UCSD-AML1 (cell line): Measurements from ENCODE around the gene SLC25A26.
"Not testable (repeated sequence)": the region's sequence is repeated elsewhere in the genome, so short reads cannot be mapped to it uniquely, and the experiment has no call there.

Experiments
- DNase-seq: peaks from one replicate; lab custom pipeline; 2025; ENCODE audit not compliant: unreplicated experiment; lab: John Stamatoyannopoulos, UW

SLC25A26 gene

DNA sequence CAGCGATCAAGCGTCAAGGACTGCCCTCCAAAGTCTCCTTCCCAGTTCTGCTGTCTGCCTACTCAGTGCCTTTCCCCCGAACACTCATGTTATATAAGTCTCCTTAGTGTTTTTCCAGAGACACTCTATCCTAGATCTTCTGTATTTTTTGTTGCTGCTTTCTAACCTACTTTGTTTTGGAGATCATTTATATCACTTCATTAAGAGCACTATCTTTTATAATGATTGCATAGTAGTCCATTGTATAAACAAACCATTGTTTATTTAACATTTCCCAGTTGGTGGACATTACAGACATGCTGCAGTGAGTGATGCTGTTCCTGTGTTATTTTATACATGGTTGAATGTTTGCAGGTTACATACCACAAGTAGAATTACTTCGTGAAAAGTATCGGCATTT lies 47.1 kb downstream of the SLC25A26 start:
- DNase-seq, result no peak

DNA sequence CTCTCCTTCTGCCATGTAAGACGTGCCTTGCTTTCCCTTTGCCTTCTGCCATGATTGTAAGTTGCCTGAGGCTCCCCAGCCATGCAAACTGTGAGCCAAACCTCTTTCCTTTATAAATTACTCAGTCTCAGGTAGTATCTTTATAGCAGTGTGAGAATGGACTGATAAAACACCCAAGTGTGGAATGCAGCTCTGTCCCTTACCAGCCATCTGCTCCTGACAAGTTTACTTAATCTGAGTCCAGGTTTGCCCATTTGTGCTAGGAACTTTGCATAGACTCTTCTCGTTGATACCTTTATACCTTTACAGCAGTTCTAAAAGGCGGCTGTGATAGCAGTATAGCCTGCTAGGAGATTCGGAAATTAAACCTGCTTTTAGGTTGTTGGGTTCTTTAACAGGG lies 48.1 kb downstream of the SLC25A26 start:
- no peak for DNase-seq

DNA sequence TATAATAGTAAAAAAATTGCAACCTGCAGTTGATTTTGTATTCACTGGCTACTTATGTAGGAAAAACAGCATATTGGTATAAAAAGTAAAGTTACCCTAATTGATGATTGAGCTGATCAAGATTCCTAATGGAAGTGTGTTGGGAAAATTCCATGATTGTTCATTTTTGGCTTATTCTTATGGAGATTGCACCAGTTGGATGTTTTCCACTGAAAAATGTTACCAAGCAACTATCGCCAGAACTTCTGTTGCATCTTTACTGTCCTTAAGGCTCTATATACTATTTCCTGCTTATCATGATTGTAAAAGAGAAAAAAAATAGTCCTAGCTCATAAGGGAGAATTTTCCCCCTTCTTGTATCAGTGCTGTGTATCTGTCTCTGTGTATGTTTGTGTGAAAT lies 48.6 kb downstream of the SLC25A26 start:
- DNase-seq, result no peak

DNA sequence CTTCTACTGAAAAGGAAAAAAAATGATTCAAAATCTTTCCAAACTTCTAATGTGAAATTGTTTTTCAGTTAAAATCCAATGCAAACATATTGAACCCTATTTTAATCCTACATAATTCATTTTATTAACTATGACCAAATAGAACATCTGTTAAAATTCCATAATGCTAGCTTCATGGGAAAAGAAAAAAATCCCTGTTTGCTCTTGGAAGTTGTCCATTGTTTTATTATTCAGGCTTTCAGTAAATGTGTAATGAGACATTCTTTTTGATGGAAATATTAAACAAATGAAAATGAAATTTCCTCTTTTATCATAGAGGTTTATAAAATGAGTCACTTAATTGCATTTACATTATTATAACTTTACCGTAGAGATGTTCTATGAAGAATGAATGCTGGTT lies 49.5 kb downstream of the SLC25A26 start:
- no peak for DNase-seq

DNA sequence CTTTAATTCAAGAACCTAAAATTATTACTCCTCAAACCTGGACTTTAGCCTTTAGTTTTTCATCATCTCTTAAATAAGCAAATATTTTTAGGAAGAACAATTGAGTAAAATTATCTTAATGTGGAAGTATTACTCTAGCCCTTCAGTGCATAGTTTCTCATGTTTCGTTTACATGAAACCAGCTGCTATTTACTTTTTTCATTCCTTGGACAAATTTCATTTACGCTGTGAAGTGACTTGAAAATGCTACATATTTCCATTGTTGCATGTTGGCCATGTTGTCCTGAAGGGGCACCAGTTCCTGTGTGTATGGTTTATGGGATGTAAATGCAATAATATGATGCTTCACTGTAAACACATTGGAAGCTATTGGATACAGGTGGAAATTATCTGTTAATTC lies 49.9 kb downstream of the SLC25A26 start:
- DNase-seq, result no peak

DNA sequence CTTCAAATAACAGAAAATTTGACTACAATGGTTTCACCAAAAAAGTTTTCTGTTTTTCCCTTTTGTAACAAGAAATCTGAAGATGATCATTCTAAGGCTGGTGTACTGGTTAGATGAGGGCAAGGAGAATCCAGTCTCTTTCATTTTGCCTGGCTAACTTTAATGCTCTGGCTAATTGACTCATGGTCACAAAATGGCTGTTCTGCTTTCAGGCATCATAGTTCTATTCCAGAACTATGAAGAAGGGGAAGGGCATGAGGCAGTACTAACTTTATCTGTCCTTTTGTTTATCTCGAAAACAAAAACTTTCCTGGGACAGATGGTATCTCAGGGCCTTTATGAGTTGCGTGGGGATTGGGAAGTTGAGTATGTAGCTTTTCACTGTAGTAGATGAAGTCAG lies 50.4 kb downstream of the SLC25A26 start:
- no peak for DNase-seq

DNA sequence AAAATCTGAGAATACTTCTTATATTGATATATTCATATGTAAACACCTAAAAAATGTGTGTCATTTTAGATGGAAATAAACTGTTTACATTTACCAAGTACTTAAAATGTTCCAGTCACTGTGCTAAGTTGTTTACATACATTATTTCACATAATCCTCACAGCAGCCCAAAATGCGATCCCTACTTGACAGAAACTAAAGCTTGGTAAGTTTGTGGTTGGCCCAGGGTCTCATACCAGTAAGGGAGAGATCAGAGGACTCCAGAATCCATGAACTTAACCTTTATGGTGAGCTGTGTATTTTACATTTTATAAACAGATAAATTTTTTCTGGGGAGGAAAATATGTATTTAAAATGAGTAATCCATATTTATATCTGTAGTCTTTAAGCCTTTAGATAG lies 51.2 kb downstream of the SLC25A26 start:
- no peak for DNase-seq

DNA sequence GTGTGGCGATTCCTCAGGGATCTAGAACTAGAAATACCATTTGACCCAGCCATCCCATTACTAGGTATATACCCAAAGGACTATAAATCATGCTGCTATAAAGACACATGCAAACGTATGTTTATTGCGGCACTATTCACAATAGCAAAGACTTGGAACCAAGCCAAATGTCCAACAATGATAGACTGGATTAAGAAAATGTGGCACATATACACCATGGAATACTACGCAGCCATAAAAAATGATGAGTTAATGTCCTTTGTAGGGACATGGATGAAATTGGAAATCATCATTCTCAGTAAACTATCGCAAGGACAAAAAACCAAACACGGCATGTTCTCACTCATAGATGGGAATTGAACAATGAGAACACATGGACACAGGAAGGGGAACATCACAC lies 54.0 kb downstream of the SLC25A26 start:
- not testable (repeated sequence) for DNase-seq

DNA sequence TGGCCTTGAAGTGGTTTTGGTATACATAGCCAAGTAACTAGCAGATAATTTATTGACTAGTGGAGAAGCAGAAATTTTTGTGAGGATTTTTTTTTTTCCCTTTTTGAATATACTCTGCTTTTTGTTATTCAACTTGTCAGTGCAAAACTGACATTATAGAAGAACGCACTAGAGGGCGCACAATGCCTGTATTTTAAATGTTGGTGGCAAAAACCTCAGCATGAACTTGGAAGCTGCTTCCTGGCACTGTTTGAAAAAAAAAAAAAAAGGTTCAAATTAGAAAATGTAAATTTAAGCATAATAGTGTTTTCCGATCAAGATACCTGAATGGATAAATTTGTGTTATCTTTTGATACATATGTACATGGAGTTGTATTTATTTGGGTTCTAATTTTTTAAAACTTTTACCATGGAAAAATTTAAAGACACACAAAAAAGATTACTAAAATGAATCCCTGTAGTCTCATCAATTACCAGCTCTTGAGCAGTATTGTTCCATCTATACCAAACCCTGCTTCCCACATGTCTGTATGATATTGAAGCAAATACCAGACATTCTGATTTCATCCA lies 56.0 kb downstream of the SLC25A26 start:
- no peak for DNase-seq

DNA sequence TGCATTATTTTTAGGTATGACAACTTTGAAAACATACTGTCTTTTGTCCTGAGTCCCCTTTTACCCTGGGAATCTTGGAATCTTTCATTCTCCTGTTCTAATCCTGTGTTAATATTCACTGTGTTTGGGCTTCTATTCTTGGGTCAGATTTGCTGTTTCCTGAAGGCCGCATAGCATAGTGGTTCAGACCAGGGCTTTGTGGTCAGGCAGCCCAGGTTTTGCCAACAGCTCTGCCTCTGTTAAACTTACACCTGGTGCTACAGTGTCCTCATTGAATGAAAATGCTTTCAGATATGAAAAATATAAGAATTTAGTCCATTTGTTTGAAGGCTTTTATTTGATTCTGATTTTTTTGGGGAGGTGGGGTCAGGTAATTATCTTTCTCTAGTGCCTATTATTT lies 58.4 kb downstream of the SLC25A26 start:
- DNase-seq, result no peak

DNA sequence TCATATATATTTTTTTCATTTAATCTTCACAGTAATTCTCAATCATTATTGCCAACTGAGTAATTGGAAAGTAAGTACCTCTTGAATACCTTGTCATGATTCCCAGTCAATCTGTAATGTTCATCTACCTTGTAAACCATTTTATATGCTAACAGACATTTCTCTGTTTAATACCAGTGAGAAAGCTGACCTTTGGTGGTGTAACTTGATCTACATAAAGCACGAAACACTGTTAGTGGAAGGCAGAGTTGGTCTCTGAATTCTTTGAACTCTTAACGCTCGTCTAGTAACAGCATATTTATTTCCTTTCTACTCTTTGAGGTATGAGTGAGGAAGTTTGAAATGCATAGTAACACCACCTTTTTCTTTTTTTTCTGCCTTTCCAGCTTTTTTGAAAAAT lies 59.5 kb downstream of the SLC25A26 start:
- DNase-seq, result no peak

DNA sequence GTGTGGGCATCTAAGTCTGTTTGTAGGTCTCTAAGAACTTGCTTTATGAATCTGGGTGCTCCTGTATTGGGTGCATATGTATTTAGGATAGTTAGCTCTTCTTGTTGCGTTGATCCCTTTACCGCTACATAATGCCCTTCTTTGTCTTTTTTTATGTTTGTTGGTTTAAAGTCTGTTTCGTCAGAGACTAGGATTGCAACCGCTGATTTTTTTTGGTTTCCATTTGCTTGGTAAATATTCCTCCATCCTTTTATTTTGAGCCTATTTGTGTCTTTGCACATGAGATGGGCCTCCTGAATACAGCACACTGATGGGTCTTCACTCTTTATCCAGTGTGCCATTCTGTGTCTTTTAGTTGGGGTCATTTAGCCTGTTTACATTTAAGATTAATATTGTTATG lies 71.1 kb downstream of the SLC25A26 start:
- DNase-seq, result not testable (repeated sequence)

DNA sequence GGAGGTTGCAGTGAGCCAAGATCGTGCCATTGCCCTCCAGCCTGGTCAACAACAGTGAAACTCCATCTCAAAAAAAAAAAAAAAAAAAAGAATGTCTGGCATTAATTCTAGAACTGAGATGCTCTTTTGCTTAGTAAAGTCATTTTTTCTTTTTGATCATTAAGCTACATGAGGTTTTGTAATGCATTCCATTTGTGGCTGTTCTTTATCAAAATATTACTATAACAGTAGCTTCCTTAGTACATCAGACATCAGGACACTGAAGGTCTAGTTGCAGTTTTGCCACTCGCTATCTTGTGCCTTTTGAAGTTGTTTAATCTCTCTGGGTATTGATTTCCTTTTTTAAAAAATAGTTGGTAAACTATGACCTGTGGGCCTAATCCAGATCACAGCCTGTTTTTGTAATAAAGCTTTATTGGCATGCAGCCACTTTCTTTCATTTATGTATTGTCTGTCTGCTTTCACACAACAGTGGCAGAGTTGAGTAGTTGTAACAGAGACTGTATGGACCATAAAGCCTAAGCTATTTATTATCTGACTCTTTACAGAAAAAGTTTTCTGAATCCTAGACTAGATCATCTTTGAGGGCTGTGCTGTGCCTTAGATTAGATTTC lies 76.6 kb downstream of the SLC25A26 start:
- DNase-seq, result no peak

DNA sequence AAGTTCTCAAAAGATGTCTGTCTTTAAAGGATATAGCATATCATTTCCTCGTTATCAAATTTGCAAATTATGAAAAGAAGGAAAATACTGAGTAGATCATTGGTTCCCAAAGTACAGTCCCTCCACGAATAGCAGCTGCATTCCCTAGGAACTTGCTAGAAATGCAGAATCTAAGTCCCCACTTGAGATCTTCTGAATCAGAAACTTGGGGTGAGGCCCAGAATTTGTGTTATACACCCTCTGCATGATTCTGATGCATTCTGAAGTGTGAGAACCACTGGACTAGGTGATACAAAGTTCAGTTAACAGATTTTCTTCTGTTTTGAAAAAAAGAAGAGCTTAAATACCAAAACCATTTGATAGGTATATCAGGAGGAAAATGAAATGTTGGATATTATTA lies 77.1 kb downstream of the SLC25A26 start:
- no peak for DNase-seq

DNA sequence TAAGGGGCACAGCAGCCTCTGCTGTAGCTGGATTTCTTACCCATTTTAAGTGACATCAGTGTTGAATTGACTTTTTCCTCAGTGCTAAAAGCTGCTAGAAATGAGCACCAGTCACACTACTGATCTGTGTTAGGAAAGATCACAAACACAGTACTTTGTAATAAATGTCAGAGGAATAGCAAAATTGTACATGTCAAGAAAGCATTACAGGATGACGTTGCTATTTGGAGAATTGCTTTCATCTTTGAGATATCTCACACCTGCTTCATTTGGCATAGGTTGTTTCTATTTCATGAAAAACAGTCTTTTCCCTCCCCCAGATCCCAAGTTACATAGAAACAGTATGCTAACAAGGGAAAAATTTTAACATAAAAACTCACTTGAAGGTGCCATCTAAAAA lies 77.8 kb downstream of the SLC25A26 start:
- no peak for DNase-seq

DNA sequence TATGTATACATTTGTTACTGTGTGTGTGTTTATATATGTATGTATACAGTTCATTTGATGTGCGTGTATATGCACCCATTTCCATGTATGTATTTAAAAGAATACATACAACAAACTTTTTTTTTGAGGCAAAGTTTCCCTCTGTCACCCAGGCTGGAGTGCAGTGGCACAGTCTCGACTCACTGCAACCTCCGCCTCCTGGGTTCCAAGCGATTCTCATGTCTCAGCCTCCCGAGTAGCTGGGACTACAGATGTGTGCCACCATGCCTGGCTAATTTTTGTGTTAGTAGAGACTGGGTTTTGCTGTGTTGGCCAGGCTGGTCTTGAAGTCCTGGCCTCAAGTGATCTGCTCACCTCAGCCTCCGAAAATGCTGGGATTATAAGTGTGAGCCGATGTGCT lies 78.3 kb downstream of the SLC25A26 start:
- not testable (repeated sequence) for DNase-seq

DNA sequence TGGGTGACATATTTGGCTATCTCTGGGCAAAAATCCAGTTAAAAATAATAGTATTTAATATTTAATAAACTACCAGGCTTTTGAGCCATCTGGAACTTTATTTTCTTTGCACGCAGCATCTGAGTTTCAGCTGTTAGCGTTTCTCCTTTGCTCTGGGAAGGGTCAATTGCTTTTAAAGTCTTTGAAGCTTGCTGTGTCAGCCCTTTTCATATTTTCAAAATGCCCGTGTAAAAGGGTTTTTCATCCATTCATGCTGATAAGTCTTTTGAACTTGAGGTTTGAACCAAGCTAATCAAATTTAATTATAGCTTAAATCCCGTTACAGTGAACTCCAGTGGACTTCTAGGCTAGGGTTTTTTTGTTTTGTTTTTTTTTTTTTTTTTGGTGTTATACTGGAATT lies 79.1 kb downstream of the SLC25A26 start:
- DNase-seq, result no peak

DNA sequence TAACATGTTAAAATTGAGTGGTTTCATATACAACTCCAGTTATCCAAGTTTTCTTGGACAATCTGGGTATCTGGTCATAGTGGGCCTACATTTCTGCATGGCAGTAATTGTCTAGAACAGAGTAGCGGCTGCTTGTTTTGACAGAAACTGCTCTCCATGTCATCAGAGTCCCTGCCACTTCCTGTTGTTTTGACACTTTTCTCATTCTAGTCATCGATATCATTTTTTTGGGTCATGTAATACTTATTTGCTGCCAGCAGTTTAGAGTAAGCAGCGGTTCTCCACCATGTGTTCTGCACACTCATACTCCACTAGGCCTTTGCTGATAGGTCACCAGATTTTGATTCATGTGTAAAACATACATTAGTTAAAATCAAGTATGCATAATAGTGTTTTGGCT lies 81.5 kb downstream of the SLC25A26 start:
- no peak for DNase-seq

DNA sequence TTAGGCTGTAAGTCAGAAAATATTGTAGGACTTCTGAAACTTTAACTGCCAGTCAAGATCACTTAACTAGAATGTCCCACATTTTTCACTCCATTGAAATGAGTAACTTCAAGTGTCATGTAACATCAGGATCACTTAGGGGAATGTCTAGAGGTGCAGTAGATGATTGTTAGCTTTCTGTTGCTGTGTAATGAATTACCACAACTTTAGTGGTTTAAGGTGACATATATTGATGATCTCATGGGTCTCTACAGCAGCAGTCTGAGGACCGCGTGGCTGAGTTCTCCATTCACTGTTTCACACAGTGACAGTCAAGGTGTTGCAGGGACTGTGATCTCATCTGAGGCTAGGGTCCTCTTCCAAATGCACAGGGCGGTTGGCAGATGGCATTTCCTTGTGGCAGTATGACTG lies 82.7 kb downstream of the SLC25A26 start:
- DNase-seq, result no peak

DNA sequence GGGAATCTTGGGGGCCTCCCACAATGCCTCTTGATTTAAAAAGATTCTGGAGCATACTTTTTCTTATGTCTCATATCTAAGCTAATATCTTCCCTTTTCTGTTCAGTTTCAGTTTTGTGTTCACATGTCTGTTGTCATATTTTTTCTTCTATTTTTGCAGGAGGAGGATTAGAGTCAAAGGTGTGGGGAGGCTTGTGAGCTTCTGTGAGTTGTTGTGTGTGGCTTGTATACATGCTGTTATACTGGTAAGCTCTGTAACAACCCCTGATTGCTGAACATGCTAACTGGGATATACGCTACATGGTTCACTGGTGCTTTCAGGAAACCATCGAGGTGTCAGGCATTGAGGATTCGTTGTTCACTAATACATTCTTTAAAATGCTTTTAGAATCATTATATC lies 83.5 kb downstream of the SLC25A26 start:
- no peak for DNase-seq

DNA sequence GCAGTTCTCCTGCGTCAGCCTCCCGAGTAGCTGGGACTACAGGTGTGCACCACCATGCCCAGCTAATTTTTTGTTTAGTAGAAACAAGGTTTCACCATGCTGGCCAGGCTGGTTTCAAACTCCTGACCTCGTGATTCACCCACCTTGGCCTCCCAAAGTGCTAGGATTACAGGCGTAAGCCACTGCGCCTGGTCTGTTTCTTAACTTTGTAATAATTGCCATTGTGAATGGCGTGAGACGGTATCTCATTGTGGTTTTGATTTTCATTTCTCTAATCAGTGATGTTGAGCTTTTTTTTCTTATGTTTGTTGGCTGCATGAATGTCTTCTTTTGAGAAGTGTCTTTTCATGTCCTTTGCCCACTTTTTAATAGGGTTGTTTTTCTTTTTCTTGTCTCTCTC lies 85.3 kb downstream of the SLC25A26 start:
- DNase-seq, result not testable (repeated sequence)

DNA sequence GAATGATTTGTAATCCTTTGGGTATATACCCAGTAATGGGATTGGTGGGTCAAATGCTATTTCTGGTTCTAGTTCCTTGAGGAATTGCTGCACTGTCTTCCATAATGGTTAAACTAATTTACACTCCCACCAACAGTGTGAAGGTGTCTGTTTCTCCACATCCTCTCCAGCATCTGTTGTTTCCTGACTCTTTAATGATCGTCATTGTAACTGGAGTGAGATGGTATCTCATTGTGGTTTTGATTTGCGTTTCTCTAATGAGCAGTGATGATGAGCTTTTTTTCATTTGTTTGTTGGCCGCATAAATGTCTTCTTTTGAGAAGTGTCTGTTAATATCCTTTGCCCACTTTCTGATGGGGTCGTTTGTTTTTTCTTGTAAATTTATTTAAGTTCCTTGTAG lies 86.2 kb downstream of the SLC25A26 start:
- not testable (repeated sequence) for DNase-seq

DNA sequence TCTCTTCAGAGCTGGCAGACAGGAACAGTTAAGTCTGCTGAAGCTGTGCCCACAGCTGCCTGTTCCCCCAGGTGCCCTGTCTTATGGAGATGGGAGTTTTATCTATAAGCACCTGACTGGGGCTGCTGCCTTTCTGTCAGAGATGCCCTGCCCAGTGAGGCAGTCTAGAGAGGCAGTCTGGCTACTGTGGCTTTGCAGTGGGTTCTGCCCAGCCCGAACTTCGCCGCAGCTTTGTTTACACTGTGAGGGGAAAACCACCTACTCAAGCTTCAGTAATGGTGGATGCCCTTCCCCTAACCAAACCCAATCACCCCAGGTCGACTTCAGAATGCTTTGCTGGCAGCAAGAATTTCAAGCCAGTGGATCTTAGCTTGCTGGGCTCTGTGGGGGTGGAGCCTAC lies 91.2 kb downstream of the SLC25A26 start:
- DNase-seq, result no peak
